Measurements from ENCODE around the gene INPP4B.

Gene INPP4B

GRCh38 chr4:142379277-142380051 is 466.6 kb downstream of the INPP4B start:
- Histone ChIP-seq H3K27me3 (ENCODE audit: insufficient read depth, poor library complexity, severe bottlenecking) (no peaks in the 10 kb centered on the region), H3K4me1 (ENCODE audit: insufficient read depth, poor library complexity, severe bottlenecking) (peaks cover 82% of the 10 kb centered on the region), H3K27ac (ENCODE audit: poor library complexity, severe bottlenecking) (peak overlapping the region; percentile 96), H3K9me3 (ENCODE audit: severe bottlenecking) (no peaks in the 10 kb centered on the region), H3K4me3 (ENCODE audit: severe bottlenecking) (no peak overlapping the region), H3K36me3 (ENCODE audit: low read depth) (peaks cover 29% of the 10 kb centered on the region)
- DNase-seq (ENCODE audit: low spot score) (no peak), ATAC-seq (ENCODE audit: low read depth) (peak; percentile 78)
- TF ChIP-seq CTCF (IDR thresholded peaks at IDR 0.05; ENCODE audit: poor library complexity, severe bottlenecking) = no peak

- peak overlapping the region; percentile 96 for H3K27ac ChIP-seq (ENCODE audit: poor library complexity, severe bottlenecking)
- ATAC-seq (ENCODE audit: low read depth) (no peak), DNase-seq (ENCODE audit: low spot score) (no peak)
- H3K4me3 ChIP-seq (ENCODE audit: severe bottlenecking) = no peak overlapping the region
- H3K4me1 ChIP-seq (ENCODE audit: insufficient read depth, poor library complexity, severe bottlenecking) = peaks cover 82% of the 10 kb centered on the region
- no peaks in the 10 kb centered on the region for H3K9me3 ChIP-seq (ENCODE audit: severe bottlenecking)
- H3K27me3 ChIP-seq (ENCODE audit: insufficient read depth, poor library complexity, severe bottlenecking) = no peaks in the 10 kb centered on the region
- H3K36me3 ChIP-seq (ENCODE audit: low read depth) = peaks cover 21% of the 10 kb centered on the region
- no peak for TF ChIP-seq CTCF (IDR thresholded peaks at IDR 0.05; ENCODE audit: poor library complexity, severe bottlenecking)
Observed at GRCh38 chr4:142378179-142378578, 467.9 kb downstream of the INPP4B start.

GRCh38 chr4:142377342-142378091 is 468.6 kb downstream of the INPP4B start:
- Histone ChIP-seq H3K27ac (ENCODE audit: poor library complexity, severe bottlenecking) (peak overlapping the region; percentile 96), H3K9me3 (ENCODE audit: severe bottlenecking) (no peaks in the 10 kb centered on the region), H3K27me3 (ENCODE audit: insufficient read depth, poor library complexity, severe bottlenecking) (no peaks in the 10 kb centered on the region), H3K36me3 (ENCODE audit: low read depth) (peaks cover 16% of the 10 kb centered on the region), H3K4me3 (ENCODE audit: severe bottlenecking) (no peak overlapping the region), H3K4me1 (ENCODE audit: insufficient read depth, poor library complexity, severe bottlenecking) (peaks cover 82% of the 10 kb centered on the region)
- no peak for TF ChIP-seq CTCF (IDR thresholded peaks at IDR 0.05; ENCODE audit: poor library complexity, severe bottlenecking)
- ATAC-seq (ENCODE audit: low read depth) (no peak), DNase-seq (ENCODE audit: low spot score) (no peak)

- H3K27ac ChIP-seq (ENCODE audit: poor library complexity, severe bottlenecking) = no peak overlapping the region
- TF ChIP-seq CTCF (IDR thresholded peaks at IDR 0.05; ENCODE audit: poor library complexity, severe bottlenecking) = no peak
- no peaks in the 10 kb centered on the region for H3K9me3 ChIP-seq (ENCODE audit: severe bottlenecking)
- peaks cover 76% of the 10 kb centered on the region for H3K4me1 ChIP-seq (ENCODE audit: insufficient read depth, poor library complexity, severe bottlenecking)
- peaks cover 7% of the 10 kb centered on the region for H3K36me3 ChIP-seq (ENCODE audit: low read depth)
- H3K4me3 ChIP-seq (ENCODE audit: severe bottlenecking) = no peak overlapping the region
- DNase-seq (ENCODE audit: low spot score) = no peak
- H3K27me3 ChIP-seq (ENCODE audit: insufficient read depth, poor library complexity, severe bottlenecking) = no peaks in the 10 kb centered on the region
- ATAC-seq (ENCODE audit: low read depth) = no peak
Observed at GRCh38 chr4:142376204-142376603, 469.9 kb downstream of the INPP4B start.

All from RWPE2 (cell line).